K562 (cell line): ENCODE data around the gene NUF2. TPM values are rescaled to one million over a fixed set of nuclear protein-coding genes. Genes with fewer than 3 reads are reported as not detected.
A peak's percentile ranks its signal among the peaks of the same experiment; 100 is the strongest.

Experiments
- ATAC-seq: fragments of 200-7000 bp; cut with Tn5 transposase; 3 replicates; pipeline ENCODE4 v1.9.1; 2020; ENCODE audit warnings: moderate library complexity
- BruUV-seq: library from RNA; stranded (reverse); fragments of 400-500 nt; replicated peaks from 2 replicates; lab custom pipeline; 2021; lab: Mats Ljungman, UMichigan
- CTCF ChIA-PET: fragments of 300-600 bp; formaldehyde crosslinking; extraction: SDS; loops from one replicate; lab custom pipeline; 2021; ENCODE audit warnings: low intra/inter-chr PET ratio; lab: Yijun Ruan, JAX
- POLR2A ChIA-PET: fragments of 300-600, 350-650 bp; sonication (Branson Sonifier 250); formaldehyde crosslinking; extraction: SDS; loops from one replicate; lab custom pipeline; 2021; ENCODE audit warnings: antibody characterized with exemption, inconsistent platforms; lab: Yijun Ruan, JAX
- DNase-seq, 4 experiments: peaks; one replicate each; pipeline versions ENCODE4 v3.0.0 to v3.0.0-alpha.2; 2011 to 2018; ENCODE audit warnings: low spot score in 3 of 4, mixed read lengths in 3 of 4; ENCODE audit errors: extremely low read depth in 1 of 4
- FAIRE-seq: peaks from 2 replicates; lab custom pipeline; 2011; peaks lifted over from hg19 to GRCh38; lab: Jason Lieb, UNC
- H2AFZ ChIP-seq: 2 replicates; pipeline ENCODE4 v1.6.0; 2011; ENCODE audit warnings: low read depth, low read length, control low read depth, inconsistent platforms
- H3K27ac ChIP-seq: fragments of 200-600 bp; 3 replicates; pipeline ENCODE4 v1.8.0; 2011; ENCODE audit warnings: low read depth, mild to moderate bottlenecking, control low read depth, inconsistent platforms, low read length, moderate library complexity, mixed read lengths; ENCODE audit errors: extremely low read depth
- H3K27me3 ChIP-seq, 2 experiments: fragments of 300-600 bp in 1 of 2; 2 replicates in 1 of 2; 3 replicates in 1 of 2; pipeline versions ENCODE4 v1.6.0 to v1.8.0; 2011; ENCODE audit warnings: inconsistent platforms in 2 of 2, low read length in 2 of 2, mild to moderate bottlenecking in 1 of 2, mixed read lengths in 1 of 2, moderate library complexity in 1 of 2; ENCODE audit not compliant: control insufficient read depth in 2 of 2, insufficient read depth in 2 of 2
- H3K36me3 ChIP-seq: fragments of 300-600 bp; 3 replicates; pipeline ENCODE4 v1.8.0; 2011; ENCODE audit warnings: mild to moderate bottlenecking, low read length, inconsistent platforms; ENCODE audit not compliant: control insufficient read depth, insufficient read depth
- H3K4me1 ChIP-seq, 2 experiments: fragments of 200-600 bp in 1 of 2; replicated peaks in 1 of 2; 2 replicates in 1 of 2; 3 replicates in 1 of 2; pipeline versions ENCODE4 v1.5.1 to v1.8.0; 2011; ENCODE audit warnings: inconsistent platforms in 2 of 2, low read length in 2 of 2, mild to moderate bottlenecking in 1 of 2, mixed read lengths in 1 of 2, moderate library complexity in 1 of 2; ENCODE audit not compliant: control insufficient read depth in 2 of 2, insufficient read depth in 2 of 2
- H3K4me2 ChIP-seq: 2 replicates; pipeline ENCODE4 v1.6.1; 2011; ENCODE audit warnings: low read length, control low read depth, inconsistent platforms, mixed read lengths; ENCODE audit not compliant: insufficient read depth
- H3K4me3 ChIP-seq: fragments of 200-600 bp; sonication (generic), shearing (Covaris generic); 2 replicates; pipeline ENCODE4 v1.5.1; 2016; ENCODE audit warnings: control low read depth, inconsistent platforms
- H3K79me2 ChIP-seq: fragments of 200-600 bp; 3 replicates; pipeline ENCODE4 v1.8.0; 2011; ENCODE audit warnings: low read length, inconsistent platforms; ENCODE audit not compliant: control insufficient read depth, insufficient read depth
- H3K9ac ChIP-seq, 2 experiments: 2 replicates each; pipeline versions ENCODE4 v1.6.0 to v1.6.1; 2011; ENCODE audit warnings: low read depth in 2 of 2, low read length in 2 of 2, control low read depth in 1 of 2, inconsistent platforms in 1 of 2, mild to moderate bottlenecking in 1 of 2, mixed read lengths in 1 of 2; ENCODE audit not compliant: insufficient read depth in 1 of 2
- H3K9me1 ChIP-seq: one replicate; pipeline ENCODE4 v1.6.0; 2011; ENCODE audit warnings: inconsistent platforms, mild to moderate bottlenecking, low read length, moderate library complexity; ENCODE audit not compliant: control insufficient read depth, insufficient read depth
- H3K9me3 ChIP-seq: replicated peaks from 2 replicates; pipeline ENCODE4 v1.5.1; 2011; ENCODE audit warnings: low read depth, low read length, inconsistent platforms; ENCODE audit not compliant: control insufficient read depth, insufficient read depth
- H4K20me1 ChIP-seq: replicated peaks from 2 replicates; pipeline ENCODE4 v1.6.1; 2011; ENCODE audit warnings: low read length, inconsistent platforms, mixed read lengths; ENCODE audit not compliant: control insufficient read depth, insufficient read depth
- WGBS: fragments of 100-300 bp; shearing (Covaris generic); methylation state at CpG from one replicate; pipeline ENCODE4 v1.1.6; 2016; ENCODE audit warnings: low coverage, mixed read lengths; ENCODE audit not compliant: insufficient coverage; ENCODE audit errors: missing lambda C conversion rate; 5-methylcytosine and 5-hydroxymethylcytosine counted together
- in situ Hi-C: fragments of 300-500 bp; cut with MboI; formaldehyde crosslinking; loops from 4 replicates; pipeline ENCODE4 v1.15.0; 2018; ENCODE audit warnings: inconsistent platforms, mixed read lengths
- intact Hi-C: fragments of 100-400 bp; cut with micrococcal nuclease; formaldehyde crosslinking; loops from 2 replicates; pipeline ENCODE4 v1.14.2; 2022
- polyA plus RNA-seq, 8 experiments: library from polyadenylated mRNA; depleted of rRNA in 4 of 8; stranded (reverse) in 5 of 8; unstranded in 3 of 8; fragments of >200 nt; fragmentation: Nextera tagmentation in 2 of 8; fragmentation: Illumina TruSeq in 1 of 8; extraction: Ambion mirVana in 2 of 8; extraction: Trizol in 1 of 8; gene quantifications; 2 replicates each; pipeline versions ENCODE4 v1.2.1 to v1.2.3, GENCODE V29; 2011 to 2014; ENCODE audit warnings: inconsistent platforms in 1 of 8, missing spikeins in 1 of 8
- total RNA-seq, 7 experiments: library from RNA; depleted of rRNA in 6 of 7; stranded (reverse); fragments of >200 nt in 6 of 7; fragmentation: Illumina TruSeq in 2 of 7; extraction: Trizol in 2 of 7; gene quantifications; 2 replicates each; pipeline versions ENCODE4 v1.2.1 to v1.2.3, GENCODE V29; 2011 to 2021; ENCODE audit warnings: low replicate concordance in 1 of 7
- TF ChIP-seq, protein P1 (sequence below), 2 experiments: fragments of 450-650 bp in 1 of 2; sonication (generic) in 1 of 2; formaldehyde crosslinking in 1 of 2; IDR thresholded peaks; 2 replicates each; pipeline versions ENCODE4 v1.7.1 to v1.9.0; 2016 to 2022; ENCODE audit warnings: inconsistent platforms in 1 of 2, mild to moderate bottlenecking in 1 of 2, missing genetic modification reagents in 1 of 2
- TF ChIP-seq, protein P2 (sequence below): sonication (generic); formaldehyde crosslinking; IDR thresholded peaks from 2 replicates; pipeline ENCODE4 v1.8.0; 2022; ENCODE audit warnings: missing genetic modification reagents, mild to moderate bottlenecking, moderate library complexity, borderline replicate concordance

The NUF2 gene
- total and polyA plus RNA-seq, 9 of the 15 experiments (the other 6 are each of a cell fraction or from before 2014, with no cell fraction given) = 42.5 to 90.0 (median 60.3) TPM

GRCh38 chr1:163366555-163366954 is 44.8 kb downstream of the NUF2 start:
- TF ChIP-seq, protein P1, sequence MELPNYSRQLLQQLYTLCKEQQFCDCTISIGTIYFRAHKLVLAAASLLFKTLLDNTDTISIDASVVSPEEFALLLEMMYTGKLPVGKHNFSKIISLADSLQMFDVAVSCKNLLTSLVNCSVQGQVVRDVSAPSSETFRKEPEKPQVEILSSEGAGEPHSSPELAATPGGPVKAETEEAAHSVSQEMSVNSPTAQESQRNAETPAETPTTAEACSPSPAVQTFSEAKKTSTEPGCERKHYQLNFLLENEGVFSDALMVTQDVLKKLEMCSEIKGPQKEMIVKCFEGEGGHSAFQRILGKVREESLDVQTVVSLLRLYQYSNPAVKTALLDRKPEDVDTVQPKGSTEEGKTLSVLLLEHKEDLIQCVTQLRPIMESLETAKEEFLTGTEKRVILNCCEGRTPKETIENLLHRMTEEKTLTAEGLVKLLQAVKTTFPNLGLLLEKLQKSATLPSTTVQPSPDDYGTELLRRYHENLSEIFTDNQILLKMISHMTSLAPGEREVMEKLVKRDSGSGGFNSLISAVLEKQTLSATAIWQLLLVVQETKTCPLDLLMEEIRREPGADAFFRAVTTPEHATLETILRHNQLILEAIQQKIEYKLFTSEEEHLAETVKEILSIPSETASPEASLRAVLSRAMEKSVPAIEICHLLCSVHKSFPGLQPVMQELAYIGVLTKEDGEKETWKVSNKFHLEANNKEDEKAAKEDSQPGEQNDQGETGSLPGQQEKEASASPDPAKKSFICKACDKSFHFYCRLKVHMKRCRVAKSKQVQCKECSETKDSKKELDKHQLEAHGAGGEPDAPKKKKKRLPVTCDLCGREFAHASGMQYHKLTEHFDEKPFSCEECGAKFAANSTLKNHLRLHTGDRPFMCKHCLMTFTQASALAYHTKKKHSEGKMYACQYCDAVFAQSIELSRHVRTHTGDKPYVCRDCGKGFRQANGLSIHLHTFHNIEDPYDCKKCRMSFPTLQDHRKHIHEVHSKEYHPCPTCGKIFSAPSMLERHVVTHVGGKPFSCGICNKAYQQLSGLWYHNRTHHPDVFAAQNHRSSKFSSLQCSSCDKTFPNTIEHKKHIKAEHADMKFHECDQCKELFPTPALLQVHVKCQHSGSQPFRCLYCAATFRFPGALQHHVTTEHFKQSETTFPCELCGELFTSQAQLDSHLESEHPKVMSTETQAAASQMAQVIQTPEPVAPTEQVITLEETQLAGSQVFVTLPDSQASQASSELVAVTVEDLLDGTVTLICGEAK (IDR thresholded peaks at IDR 0.05) = peak; percentile 88
- TF ChIP-seq, protein P1 (CRISPR knock-in tag; IDR thresholded peaks at IDR 0.05) = peak; percentile 73
- TF ChIP-seq, protein P2, sequence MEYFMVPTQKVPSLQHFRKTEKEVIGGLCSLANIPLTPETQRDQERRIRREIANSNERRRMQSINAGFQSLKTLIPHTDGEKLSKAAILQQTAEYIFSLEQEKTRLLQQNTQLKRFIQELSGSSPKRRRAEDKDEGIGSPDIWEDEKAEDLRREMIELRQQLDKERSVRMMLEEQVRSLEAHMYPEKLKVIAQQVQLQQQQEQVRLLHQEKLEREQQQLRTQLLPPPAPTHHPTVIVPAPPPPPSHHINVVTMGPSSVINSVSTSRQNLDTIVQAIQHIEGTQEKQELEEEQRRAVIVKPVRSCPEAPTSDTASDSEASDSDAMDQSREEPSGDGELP (CRISPR knock-in tag) = no peak
- Histone ChIP-seq H3K9ac (no peak overlapping the region), H3K36me3 (no peaks in the 10 kb centered on the region), H3K4me1 (no peaks in the 10 kb centered on the region), H3K27me3 (no peaks in the 10 kb centered on the region), H3K9me3 (no peaks in the 10 kb centered on the region), H3K79me2 (no peaks in the 10 kb centered on the region), H3K27ac (no peak overlapping the region), H3K4me2 (no peak overlapping the region), H3K9me1 (no peaks in the 10 kb centered on the region), H2AFZ (no peak overlapping the region), H3K4me3 (no peak overlapping the region), H4K20me1 (no peaks in the 10 kb centered on the region)
- peak; percentile 26 for FAIRE-seq
- WGBS = 4% methylated on average over 4 of the region's 4 CpGs
- ATAC-seq = no peak
- ChIA-PET POLR2A (no interaction called here), CTCF (no interaction called here)
- DNase-seq = no peak
- no TSS peak for BruUV-seq
- intact Hi-C loops (no loop called here), in situ Hi-C loops (no loop called here)
